ENCODE measurements around the gene ENTR1.
A peak's percentile ranks its signal among the peaks of the same experiment; 100 is the strongest.

Gene ENTR1

GRCh38 chr9:136358888-136359287 lies 51.5 kb downstream of the ENTR1 start:
- DNase-seq = no peak

GRCh38 chr9:136358016-136358415 lies 52.4 kb downstream of the ENTR1 start:
- DNase-seq = no peak

- no peak for DNase-seq
Observed at GRCh38 chr9:136357202-136357725, 53.1 kb downstream of the ENTR1 start.

- DNase-seq = no peak
Observed at GRCh38 chr9:136355616-136356557, 54.5 kb downstream of the ENTR1 start.

- peak; percentile 65 for DNase-seq
Observed at GRCh38 chr9:136354592-136355085, 55.8 kb downstream of the ENTR1 start.

- DNase-seq = no peak
Observed at GRCh38 chr9:136353757-136354488, 56.5 kb downstream of the ENTR1 start.

GRCh38 chr9:136353088-136353487 lies 57.3 kb downstream of the ENTR1 start:
- no peak for DNase-seq

GRCh38 chr9:136352682-136353081 lies 57.7 kb downstream of the ENTR1 start:
- no peak for DNase-seq

Data from EL (cell line).